ENCODE data around the gene PKMYT1.

The PKMYT1 gene

GRCh38 chr16:2974319-2975056 lies 5.8 kb downstream of the PKMYT1 start:
- DNase-seq: no peak

DNA sequence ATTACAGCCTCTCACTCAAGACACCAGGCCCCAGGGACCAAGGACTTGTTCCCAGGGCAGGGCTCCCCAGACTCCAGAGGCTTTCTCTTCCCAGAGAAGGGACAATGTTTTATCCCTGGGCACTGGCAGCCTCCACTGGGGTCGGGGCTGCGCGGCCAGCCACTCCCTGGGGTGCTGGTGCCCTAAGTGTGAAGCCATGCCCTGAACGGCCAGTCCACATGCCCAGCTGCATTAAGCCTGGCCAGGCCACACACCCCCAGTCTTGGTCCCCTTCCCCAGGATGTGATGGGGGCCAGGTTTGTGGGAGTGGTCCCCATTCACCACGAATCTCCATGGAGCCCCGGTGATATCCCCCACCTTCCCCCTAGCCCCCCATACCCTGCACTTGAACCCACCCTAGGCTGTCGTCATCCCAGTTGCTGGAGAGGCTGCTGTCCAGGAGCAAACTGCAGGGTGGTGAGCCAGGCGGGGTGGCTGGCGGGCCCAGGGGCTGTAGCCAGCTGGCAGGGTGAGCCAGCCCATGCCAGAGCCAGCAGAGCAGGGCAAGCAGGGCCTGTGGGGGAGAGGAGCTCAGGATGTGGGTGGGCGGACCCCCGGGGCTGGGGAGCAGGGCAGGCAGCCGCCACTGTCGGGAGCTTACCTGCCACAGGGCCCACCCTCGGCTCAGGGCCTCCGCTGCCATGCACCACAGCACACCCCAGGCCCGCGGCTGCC lies 6.5 kb downstream of the PKMYT1 start:
- DNase-seq: peak in 17 of 51 donors; percentile 2 to 52 (median 23)

- DNase-seq: peak in 34 of 51 donors; percentile 14 to 70 (median 35)
Observed at GRCh38 chr16:2973093-2973492, 7.2 kb downstream of the PKMYT1 start.

DNA sequence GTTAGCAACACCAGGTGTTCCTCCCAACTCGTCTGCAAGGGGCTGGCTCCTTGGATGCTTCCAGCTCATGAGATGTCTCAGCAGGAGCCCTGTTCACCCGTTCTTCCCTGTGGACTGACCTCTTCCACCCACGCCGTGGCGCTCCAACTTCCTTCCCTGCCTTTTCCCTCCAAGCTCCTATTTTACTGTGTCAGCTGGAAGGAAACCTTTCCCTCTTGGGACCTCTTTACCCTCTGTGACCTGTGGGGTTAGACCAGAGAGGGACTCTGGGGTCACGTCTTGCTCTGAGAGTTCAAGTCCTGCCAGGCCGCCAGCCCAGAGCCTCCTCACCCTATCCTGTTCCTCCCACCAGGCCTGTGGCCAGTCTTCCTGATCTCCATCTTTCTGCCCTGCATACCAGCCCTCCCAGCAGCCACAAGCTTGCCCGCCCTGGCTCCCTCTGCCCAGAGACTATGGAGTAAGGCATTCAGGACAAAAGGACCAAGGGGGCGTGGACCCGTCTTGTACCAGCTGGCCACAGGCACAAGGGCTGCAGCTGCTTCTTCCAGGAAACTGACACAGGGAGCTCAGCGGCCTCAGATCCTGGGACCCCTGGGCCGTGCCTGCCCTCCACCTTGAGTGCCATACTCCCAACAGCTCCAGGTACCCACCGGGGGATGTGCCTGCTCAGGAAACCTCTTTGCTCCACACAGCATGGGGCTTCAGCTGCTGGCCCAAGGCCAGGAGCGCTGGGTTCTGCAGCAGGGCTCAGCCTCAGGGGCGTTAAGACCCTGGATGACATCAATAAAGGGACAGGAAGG lies 8.1 kb downstream of the PKMYT1 start:
- peak in 2 of 51 donors; percentile 8 to 17 for DNase-seq

DNA sequence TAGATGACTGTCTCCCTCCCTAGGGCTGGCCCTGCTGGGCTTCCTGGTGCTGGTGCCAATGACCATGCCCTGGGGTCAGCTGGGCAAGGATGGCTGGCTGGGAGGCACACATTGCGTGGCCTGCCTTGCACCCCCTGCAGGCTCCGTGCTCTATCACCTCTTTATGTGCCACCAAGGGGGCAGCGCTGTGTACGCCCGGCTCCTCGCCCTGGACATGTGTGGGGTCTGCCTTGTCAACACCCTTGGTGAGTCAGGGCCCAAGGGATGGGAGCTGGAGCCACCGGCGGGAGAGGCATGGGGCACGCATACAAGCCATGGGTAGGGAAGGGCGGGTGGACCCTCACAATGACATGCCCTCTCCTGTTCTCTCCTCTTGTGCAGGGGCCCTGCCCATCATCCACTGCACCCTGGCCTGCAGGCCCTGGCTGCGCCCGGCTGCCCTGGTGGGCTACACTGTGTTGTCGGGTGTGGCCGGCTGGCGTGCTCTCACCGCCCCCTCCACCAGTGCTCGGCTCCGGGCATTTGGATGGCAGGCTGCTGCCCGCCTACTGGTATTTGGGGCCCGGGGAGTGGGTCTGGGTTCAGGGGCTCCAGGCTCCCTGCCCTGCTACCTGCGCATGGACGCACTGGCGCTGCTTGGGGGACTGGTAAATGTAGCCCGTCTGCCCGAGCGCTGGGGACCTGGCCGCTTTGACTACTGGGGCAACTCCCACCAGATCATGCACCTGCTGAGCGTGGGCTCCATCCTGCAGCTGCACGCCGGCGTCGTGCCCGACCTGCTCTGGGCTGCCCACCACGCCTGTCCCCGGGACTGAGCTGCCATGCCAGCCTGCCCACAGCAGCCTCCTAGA lies 8.9 kb downstream of the PKMYT1 start:
- no peak for DNase-seq

DNA sequence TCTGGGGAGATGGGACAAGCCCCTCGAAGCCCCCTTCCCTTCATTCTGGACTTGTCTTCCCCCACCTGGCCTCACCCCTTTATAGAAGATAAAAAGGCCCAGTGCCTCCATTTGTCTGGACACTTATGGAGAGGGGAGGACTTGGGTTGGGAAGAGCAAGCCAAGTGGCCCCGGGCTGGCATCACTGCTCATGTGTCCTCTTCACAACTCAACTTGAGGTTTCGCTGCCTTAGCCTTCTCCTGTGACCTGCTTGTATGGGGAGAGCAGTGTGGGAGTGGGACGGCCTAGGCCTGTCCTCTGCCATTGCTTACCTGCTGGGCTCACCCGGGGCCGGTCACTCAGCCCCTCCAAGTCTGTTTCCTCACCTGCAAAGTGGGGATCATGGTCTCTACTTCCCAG lies 9.7 kb downstream of the PKMYT1 start:
- DNase-seq: no peak

DNA sequence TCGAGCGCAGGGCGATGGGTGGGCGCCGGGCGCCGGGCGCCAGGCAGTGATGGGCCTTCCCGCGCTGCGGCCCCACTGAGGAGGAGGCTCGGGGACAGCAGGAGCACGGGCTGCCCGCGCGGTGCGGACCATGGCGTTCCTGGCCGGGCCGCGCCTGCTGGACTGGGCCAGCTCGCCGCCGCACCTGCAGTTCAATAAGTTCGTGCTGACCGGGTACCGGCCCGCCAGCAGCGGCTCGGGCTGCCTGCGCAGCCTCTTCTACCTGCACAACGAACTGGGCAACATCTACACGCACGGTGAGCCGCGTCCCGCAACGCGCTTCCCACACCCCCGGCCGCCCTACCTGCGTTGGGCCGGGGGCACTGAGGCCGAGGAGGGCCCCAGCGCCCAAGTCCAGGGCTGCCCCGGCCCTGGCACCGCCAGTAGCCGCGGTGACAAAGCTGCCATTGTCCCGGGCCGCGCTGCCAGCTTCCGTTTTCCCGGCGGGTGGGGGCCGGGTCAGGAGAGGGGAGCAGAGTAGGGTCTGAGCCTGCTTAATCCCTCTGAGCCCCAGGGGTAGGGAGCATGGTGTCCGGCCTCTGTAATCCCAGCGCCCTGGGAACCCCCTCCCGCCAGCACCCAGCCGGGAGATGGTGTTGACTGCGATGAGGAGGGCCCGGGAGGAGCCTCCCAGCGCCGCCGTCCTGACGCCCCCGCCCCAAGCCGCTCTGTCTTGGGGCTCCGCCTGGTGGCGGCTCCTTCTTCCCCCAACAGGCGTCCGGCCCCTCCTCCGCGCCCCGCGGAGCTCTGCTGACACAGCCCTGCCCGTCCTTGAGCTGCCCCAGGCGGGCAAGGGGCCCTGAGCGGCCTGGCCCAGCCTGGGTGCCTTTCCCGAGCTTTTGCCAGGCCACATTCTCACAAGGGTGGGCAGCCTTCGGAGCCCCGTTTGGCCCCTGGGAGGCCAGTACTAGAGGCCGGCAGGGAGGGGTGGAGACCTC lies 10.4 kb downstream of the PKMYT1 start:
- peak in 40 of 51 donors; percentile 15 to 78 (median 58) for DNase-seq

GRCh38 chr16:2968738-2969544 lies 11.3 kb downstream of the PKMYT1 start, which contains the start of gene PAQR4:
Gene PAQR4, plus strand, starts transcription at chr16:2969348. Its CDS starts 327 bp downstream, at chr16:2969675.
- DNase-seq: peak in 49 of 51 donors; percentile 22 to 91 (median 73)

- DNase-seq: no peak
Observed at GRCh38 chr16:2968368-2968737, 11.9 kb downstream of the PKMYT1 start.

GRCh38 chr16:2967721-2968161 lies 12.5 kb downstream of the PKMYT1 start:
- no peak for DNase-seq

DNA sequence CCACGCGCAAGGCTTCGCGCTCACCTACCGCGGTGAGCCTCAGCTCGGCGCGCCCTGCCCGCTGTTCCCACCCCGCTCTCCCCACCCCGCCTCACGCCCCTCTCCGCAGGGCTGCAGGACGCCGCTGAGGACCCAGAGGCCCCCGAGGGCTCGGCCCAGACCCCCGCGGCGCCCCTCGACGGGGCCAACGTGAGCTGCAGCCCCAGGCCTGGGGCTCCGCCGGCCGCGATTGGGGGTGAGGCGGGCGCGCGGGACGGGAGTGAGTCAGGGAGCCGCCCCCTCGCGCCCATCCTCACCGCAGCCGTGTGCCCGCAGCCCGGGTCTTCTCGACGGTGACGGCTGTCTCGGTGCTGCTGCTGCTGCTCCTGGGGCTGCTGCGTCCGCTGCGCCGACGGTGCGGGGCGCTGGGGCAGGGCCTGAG lies 13.0 kb downstream of the PKMYT1 start:
- no peak for DNase-seq

DNA sequence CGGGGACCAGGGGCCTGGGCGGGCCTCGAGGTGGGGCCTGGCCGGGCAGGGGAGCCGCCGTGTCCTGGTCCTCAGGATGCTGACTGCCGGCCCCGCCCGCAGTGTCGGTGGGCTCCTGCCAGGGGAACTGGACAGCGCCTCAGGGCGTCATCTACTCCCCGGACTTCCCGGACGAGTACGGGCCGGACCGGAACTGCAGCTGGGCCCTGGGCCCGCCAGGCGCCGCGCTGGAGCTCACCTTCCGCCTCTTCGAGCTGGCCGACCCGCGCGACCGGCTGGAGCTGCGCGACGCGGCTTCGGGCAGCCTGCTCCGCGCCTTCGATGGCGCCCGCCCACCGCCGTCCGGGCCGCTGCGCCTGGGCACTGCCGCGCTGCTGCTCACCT lies 13.4 kb downstream of the PKMYT1 start:
- no peak for DNase-seq

DNA sequence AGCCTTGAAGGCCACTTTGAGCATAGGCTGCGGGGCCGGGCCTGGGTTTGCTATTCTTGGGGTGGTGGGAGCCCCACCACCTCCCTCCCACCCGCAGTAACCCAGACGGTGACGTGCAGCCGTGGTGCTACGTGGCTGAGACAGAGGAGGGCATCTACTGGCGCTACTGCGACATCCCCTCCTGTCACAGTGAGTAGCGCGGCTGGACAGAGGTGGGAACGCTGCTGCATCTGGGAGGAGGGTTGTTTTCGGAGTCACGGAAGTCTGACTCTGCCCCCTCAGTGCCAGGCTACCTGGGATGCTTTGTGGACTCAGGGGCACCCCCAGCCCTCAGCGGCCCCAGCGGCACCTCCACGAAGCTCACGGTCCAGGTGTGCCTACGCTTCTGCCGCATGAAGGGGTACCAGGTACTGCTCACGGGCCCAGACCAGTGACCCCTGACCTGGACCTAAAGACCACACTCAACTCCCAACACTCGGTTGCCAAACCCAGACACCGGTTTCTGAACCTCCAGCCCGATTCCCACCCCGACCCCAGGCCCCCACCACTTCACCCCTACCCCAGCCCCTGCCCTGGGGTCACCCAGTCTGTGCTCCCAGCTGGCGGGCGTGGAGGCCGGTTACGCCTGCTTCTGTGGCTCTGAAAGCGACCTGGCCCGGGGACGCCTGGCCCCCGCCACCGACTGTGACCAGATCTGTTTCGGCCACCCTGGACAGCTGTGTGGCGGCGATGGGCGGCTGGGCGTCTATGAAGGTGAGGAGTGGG lies 14.0 kb downstream of the PKMYT1 start:
- DNase-seq: no peak

DNA sequence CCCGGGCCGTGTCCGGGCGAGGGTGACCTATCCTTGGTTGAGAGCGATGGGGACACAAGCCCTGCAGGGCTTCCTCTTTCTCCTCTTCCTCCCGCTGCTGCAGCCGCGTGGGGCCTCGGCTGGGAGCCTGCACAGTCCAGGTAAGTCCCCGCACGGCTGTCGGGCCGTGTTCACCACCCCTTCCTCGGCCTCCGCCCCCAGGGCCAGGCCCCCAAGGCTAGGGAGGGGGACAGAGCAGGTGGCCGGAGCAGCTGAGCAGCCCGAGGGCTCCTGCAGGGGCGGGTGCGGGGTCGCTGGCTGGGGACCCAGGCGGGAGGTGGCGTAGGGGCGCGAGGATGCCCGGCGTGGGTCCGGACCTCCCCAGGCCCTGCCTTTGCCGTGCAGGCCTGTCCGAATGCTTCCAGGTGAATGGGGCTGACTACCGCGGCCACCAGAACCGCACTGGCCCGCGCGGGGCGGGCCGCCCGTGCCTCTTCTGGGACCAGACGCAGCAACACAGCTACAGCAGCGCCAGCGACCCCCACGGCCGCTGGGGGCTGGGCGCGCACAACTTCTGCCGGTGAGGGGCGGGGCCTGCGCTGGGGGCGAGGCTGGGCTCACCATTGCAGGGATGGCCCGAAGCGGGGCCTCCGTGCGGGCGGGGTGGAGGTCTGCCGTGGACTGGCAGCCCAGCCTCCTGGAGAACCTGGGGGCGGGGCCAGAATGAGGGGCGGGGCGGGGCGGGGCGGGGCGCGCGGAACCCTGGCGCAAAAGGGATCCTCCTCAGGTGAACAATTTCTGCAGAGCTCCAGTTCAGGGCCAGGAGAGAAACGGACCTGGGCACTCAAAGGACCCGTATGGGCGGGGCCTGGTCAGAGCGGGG lies 15.5 kb downstream of the PKMYT1 start:
- no peak for DNase-seq

DNA sequence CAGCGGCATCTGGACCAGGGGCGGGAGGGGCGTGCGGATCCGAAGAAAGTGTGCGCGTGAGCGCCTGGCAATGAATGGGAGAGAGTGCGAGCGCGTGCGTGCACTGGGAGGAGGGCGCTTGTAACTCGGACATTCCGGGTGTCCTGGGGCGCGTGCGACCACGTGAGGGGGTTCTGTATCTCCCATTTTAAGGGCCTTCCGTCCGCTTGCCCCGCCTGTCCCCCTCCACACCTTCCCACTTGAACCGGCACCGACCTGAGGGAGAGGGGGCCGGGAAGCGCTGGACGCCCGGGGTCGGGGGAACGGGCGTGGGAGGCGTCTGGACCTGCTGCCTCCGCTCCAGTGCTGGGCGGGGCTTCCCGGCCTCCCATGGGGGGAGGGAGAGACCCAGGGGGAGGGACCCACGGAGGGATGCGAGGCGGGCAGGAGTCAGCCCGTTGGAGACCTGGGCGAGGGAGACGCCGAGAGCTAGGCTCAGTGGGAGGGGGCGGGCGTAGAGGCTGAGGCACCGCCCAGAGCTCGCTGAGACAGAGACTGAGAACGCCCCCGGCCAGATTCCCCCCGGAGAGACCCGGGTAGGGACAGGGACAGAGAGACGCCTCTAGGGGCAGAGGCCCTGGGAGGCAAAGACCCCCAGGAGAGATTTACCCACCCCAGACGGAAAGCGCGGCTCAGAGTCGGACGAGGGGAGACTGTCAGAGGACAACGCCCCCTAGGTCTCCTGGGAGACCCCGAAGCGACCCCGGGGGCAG lies 16.3 kb downstream of the PKMYT1 start, which contains the start of gene KREMEN2:
Gene KREMEN2 (plus strand): TSS at position 553 of the 752 bp plus-strand sequence. CDS start 246 bp downstream, outside the sequence.
- no peak for DNase-seq

- no peak for DNase-seq
Observed at GRCh38 chr16:2963074-2963722, 17.0 kb downstream of the PKMYT1 start.
